B cell (primary cell): ENCODE measurements around the gene RASA3. TPM values are rescaled to one million over a fixed set of nuclear protein-coding genes. Genes with fewer than 3 reads are reported as not detected.

Experiments used
- ATAC-seq: fragments of 200-7000 bp; cut with Tn5 transposase; one replicate; pipeline ENCODE4 v1.10.0; 2021; ENCODE audit warnings: low read depth, mild to moderate bottlenecking, moderate number of reproducible peaks, moderate library complexity
- CTCF ChIA-PET: fragments of 350-600 bp; sonication (Branson Sonifier 250); formaldehyde crosslinking; loops from one replicate; lab custom pipeline; 2021; ENCODE audit warnings: antibody characterized with exemption, inconsistent platforms; lab: Charles Lee
- POLR2A ChIA-PET: fragments of 350-600 bp; sonication (Branson Sonifier 250); formaldehyde crosslinking; loops from one replicate; lab custom pipeline; 2021; ENCODE audit warnings: antibody characterized with exemption; lab: Charles Lee
- DNase-seq: peaks from one replicate; pipeline ENCODE4 v3.0.0; 2013
- H2AFZ ChIP-seq: 2 replicates; pipeline ENCODE4 v1.6.1; 2012; ENCODE audit warnings: mild to moderate bottlenecking, low read depth, low read length; ENCODE audit not compliant: insufficient read depth, poor library complexity, severe bottlenecking
- H3K27ac ChIP-seq, 2 donors: 1 replicate in 1 of 2; 2 replicates in 1 of 2; pipeline ENCODE4 v1.5.1; 2012 to 2013; ENCODE audit warnings: low read length in 2 of 2, mild to moderate bottlenecking in 2 of 2, moderate library complexity in 1 of 2
- H3K27me3 ChIP-seq, 4 experiments: fragments of 200-600 bp in 1 of 4; sonication (generic) in 1 of 4; replicated peaks in 1 of 4; 1 replicate in 2 of 4; 2 replicates in 2 of 4; pipeline versions ENCODE4 v1.6.1 to v1.7.0; 2013 to 2016; ENCODE audit warnings: low read length in 3 of 4, mild to moderate bottlenecking in 2 of 4, mixed read lengths in 1 of 4, moderate library complexity in 1 of 4; ENCODE audit not compliant: insufficient read depth in 4 of 4, control insufficient read depth in 3 of 4; ENCODE audit errors: control extremely low read depth in 1 of 4
- H3K36me3 ChIP-seq, 2 experiments: replicated peaks in 1 of 2; 1 replicate in 1 of 2; 2 replicates in 1 of 2; pipeline versions ENCODE4 v1.6.1 to v1.7.1; 2013; ENCODE audit warnings: low read length in 1 of 2; ENCODE audit not compliant: insufficient read depth in 2 of 2, control insufficient read depth in 1 of 2; ENCODE audit errors: control extremely low read depth in 1 of 2, extremely low read depth in 1 of 2
- H3K4me1 ChIP-seq, 2 donors: fragments of 200-600 bp in 1 of 2; sonication (generic) in 1 of 2; 1 replicate in 1 of 2; 2 replicates in 1 of 2; pipeline versions ENCODE4 v1.5.1 to v1.6.1; 2013 to 2017; ENCODE audit warnings: low read length in 2 of 2; ENCODE audit not compliant: control insufficient read depth in 2 of 2, insufficient read depth in 2 of 2
- H3K4me2 ChIP-seq: replicated peaks from 2 replicates; pipeline ENCODE3; 2012; ENCODE audit warnings: mild to moderate bottlenecking, low read depth, low read length; ENCODE audit not compliant: poor library complexity, severe bottlenecking
- H3K4me3 ChIP-seq, 5 experiments: fragments of 200-600 bp in 1 of 5; sonication (generic) in 1 of 5; 1 replicate in 3 of 5; 2 replicates in 2 of 5; pipeline versions ENCODE4 v1.5.1 to v1.7.0; 2011 to 2016; ENCODE audit warnings: low read length in 4 of 5, mild to moderate bottlenecking in 4 of 5, low read depth in 2 of 5, control low read depth in 1 of 5, moderate library complexity in 1 of 5; ENCODE audit not compliant: insufficient read depth in 1 of 5; ENCODE audit errors: control extremely low read depth in 1 of 5, extremely low read depth in 1 of 5
- H3K79me2 ChIP-seq: fragments of 200-600 bp; sonication (generic); one replicate; pipeline ENCODE4 v1.6.0; 2016; ENCODE audit warnings: low read length; ENCODE audit not compliant: control insufficient read depth, insufficient read depth
- H3K9ac ChIP-seq: fragments of 200-600 bp; sonication (generic); 2 replicates; pipeline ENCODE4 v1.6.1; 2017; ENCODE audit warnings: mild to moderate bottlenecking, low read length, moderate library complexity
- H3K9me3 ChIP-seq, 3 donors: one replicate each; pipeline versions ENCODE4 v1.6.1 to v1.7.1; 2013; ENCODE audit warnings: low read length in 2 of 3; ENCODE audit not compliant: control insufficient read depth in 2 of 3, insufficient read depth in 1 of 3; ENCODE audit errors: control extremely low read depth in 1 of 3
- H4K20me1 ChIP-seq: 2 replicates; pipeline ENCODE4 v1.6.0; 2012; ENCODE audit warnings: mild to moderate bottlenecking, low read length; ENCODE audit not compliant: insufficient read depth, control insufficient read depth, poor library complexity, severe bottlenecking
- H3K27ac Mint-ChIP-seq: one replicate; pipeline ENCODE4 v1.8.0; 2021; ENCODE audit warnings: mixed read lengths
- H3K27me3 Mint-ChIP-seq: one replicate; pipeline ENCODE4 v1.8.0; 2021; ENCODE audit warnings: mixed read lengths
- H3K4me1 Mint-ChIP-seq: one replicate; pipeline ENCODE4 v1.8.0; 2021; ENCODE audit warnings: mixed read lengths
- H3K4me3 Mint-ChIP-seq: one replicate; pipeline ENCODE4 v1.8.0; 2021; ENCODE audit warnings: mixed read lengths
- H3K9me3 Mint-ChIP-seq: one replicate; pipeline ENCODE4 v1.8.0; 2022; ENCODE audit warnings: mixed read lengths; ENCODE audit not compliant: insufficient read depth
- EZH2 ChIP-seq: IDR thresholded peaks from 2 replicates; pipeline ENCODE4 v1.6.1; 2012; ENCODE audit warnings: borderline replicate concordance, low read depth, mild to moderate bottlenecking, moderate library complexity, low read length; ENCODE audit not compliant: insufficient read depth, poor library complexity, severe bottlenecking
- WGBS: methylation state at CpG from one replicate; pipeline ENCODE4 v1.1.5; 2013; ENCODE audit warnings: missing lambda C conversion rate; ENCODE audit not compliant: insufficient coverage; 5-methylcytosine and 5-hydroxymethylcytosine counted together
- intact Hi-C: fragments of 100-400 bp; cut with micrococcal nuclease; formaldehyde crosslinking; loops from one replicate; pipeline ENCODE4 v1.10.0; 2022
- polyA plus RNA-seq: library from polyadenylated mRNA; depleted of rRNA; stranded (reverse); fragments of >200 nt; gene quantifications from 2 replicates; pipeline ENCODE4 v1.2.3, GENCODE V29; 2012
- total RNA-seq, 2 donors: library from RNA; stranded (reverse); fragments of 120-200 nt in 1 of 2; gene quantifications; 1 replicate in 1 of 2; 2 replicates in 1 of 2; pipeline versions ENCODE4 v1.2.3 to v1.2.4, GENCODE V29; 2013 to 2022
- TF ChIP-seq, protein P1 (sequence below): fragments of 200-600 bp; IDR thresholded peaks from one replicate; pipeline ENCODE4 v1.8.0; 2022; ENCODE audit warnings: antibody characterized with exemption, mild to moderate bottlenecking

RASA3 gene
- total and polyA plus RNA-seq, 2 donors (not counting 1 experiment from before 2014, with no cell fraction given), result 54.2 to 87.4 TPM

DNA sequence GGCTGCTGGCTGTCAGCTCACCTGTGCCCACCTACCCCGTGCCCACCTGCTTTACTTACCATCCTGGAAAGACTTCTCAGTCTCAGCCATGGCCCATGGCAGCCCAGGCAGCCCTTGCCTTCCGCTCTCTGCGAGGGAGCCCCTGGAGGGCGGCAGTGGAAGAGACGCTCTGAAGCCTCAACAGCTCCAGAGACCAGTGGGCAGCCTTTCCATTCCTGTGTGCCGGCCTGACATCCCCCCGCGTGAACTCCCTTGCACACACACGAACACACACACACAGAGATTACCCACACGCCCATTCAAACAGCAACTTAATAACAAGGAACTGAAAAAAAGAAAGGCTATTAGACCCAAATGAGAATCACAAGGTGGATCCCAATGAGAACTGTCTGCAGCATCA lies 14.2 kb upstream of the RASA3 start:
- ChIA-PET CTCF (interaction anchor here (1.2 kb wide), 1 partner anchor 68 kb away, joined by 4 read pairs; no protein-coding TSS in a partner anchor), POLR2A (interaction anchor here (1.0 kb wide), 1 partner anchor 16 kb away, joined by 4 read pairs; no protein-coding TSS in a partner anchor)
- H3K4me1 Mint-ChIP-seq, result peaks cover 21% of the 10 kb centered on the region
- Histone ChIP-seq H3K4me2 (peak overlapping the region; percentile 73), H3K9me3 (no peaks in the 10 kb centered on the region), H4K20me1 (no peaks in the 10 kb centered on the region), H3K9ac (no peak overlapping the region), H3K27ac (no peak overlapping the region), H2AFZ (no peak overlapping the region), H3K79me2 (peaks cover 8% of the 10 kb centered on the region), H3K4me3 (no peak overlapping the region), H3K4me1 (peaks cover 74 to 83% of the 10 kb centered on the region in 2 donors), H3K36me3 (no peaks in the 10 kb centered on the region), H3K27me3 (no peaks in the 10 kb centered on the region)
- DNase-seq, result peak; percentile 48
- TF ChIP-seq, protein P1, sequence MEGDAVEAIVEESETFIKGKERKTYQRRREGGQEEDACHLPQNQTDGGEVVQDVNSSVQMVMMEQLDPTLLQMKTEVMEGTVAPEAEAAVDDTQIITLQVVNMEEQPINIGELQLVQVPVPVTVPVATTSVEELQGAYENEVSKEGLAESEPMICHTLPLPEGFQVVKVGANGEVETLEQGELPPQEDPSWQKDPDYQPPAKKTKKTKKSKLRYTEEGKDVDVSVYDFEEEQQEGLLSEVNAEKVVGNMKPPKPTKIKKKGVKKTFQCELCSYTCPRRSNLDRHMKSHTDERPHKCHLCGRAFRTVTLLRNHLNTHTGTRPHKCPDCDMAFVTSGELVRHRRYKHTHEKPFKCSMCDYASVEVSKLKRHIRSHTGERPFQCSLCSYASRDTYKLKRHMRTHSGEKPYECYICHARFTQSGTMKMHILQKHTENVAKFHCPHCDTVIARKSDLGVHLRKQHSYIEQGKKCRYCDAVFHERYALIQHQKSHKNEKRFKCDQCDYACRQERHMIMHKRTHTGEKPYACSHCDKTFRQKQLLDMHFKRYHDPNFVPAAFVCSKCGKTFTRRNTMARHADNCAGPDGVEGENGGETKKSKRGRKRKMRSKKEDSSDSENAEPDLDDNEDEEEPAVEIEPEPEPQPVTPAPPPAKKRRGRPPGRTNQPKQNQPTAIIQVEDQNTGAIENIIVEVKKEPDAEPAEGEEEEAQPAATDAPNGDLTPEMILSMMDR, result peak; percentile 17
- TF ChIP-seq EZH2, result no peak
- H3K4me3 Mint-ChIP-seq, result peak overlapping the region; percentile 69
- H3K27ac Mint-ChIP-seq, result peak overlapping the region; percentile 80
- no peaks in the 10 kb centered on the region for H3K9me3 Mint-ChIP-seq
- intact Hi-C loops, result no loop called here
- no peaks in the 10 kb centered on the region for H3K27me3 Mint-ChIP-seq
- ATAC-seq, result no peak
- WGBS, result 51% methylated on average over 9 of the region's 10 CpGs

DNA sequence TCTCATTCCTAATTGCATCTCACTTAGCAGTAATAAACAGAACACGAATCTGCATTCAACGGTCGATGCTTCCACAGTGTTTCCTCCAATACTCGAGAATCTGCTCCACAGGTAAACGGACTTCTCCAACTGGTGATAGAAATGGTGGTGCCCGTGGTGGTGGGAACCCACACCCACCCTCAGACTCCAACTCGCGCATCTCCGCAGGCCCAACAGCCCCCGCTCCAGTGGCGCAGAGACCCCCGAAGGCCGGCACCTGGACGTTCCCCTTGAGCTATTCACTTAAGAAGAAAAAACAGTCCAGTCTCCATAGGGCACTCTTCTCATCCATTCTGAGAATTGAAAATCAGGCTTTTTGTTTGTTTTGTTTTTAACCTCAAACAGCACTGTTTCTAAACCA lies 13.8 kb upstream of the RASA3 start:
- Histone ChIP-seq H3K27me3 (no peaks in the 10 kb centered on the region), H3K9me3 (no peaks in the 10 kb centered on the region), H3K36me3 (no peaks in the 10 kb centered on the region), H3K27ac (no peak overlapping the region), H3K4me3 (no peak overlapping the region), H3K79me2 (peaks cover 8% of the 10 kb centered on the region), H3K9ac (no peak overlapping the region), H4K20me1 (no peaks in the 10 kb centered on the region), H3K4me2 (peak overlapping the region; percentile 73), H3K4me1 (peaks cover 79 to 87% of the 10 kb centered on the region in 2 donors), H2AFZ (no peak overlapping the region)
- TF ChIP-seq EZH2, result no peak
- TF ChIP-seq, protein P1, result no peak
- Mint-ChIP-seq H3K27ac (peak overlapping the region; percentile 80), H3K4me3 (peak overlapping the region; percentile 69), H3K27me3 (no peaks in the 10 kb centered on the region), H3K9me3 (no peaks in the 10 kb centered on the region), H3K4me1 (peaks cover 21% of the 10 kb centered on the region)
- ChIA-PET POLR2A (interaction anchor here (1.0 kb wide), 1 partner anchor 16 kb away, joined by 4 read pairs; no protein-coding TSS in a partner anchor), CTCF (interaction anchor here (0.9 to 1.6 kb wide), 3 partner anchors 13 to 77 kb away, joined by 3 to 7 read pairs (median 4); no protein-coding TSS in a partner anchor)
- WGBS, result 86% methylated on average over 13 of the region's 14 CpGs
- ATAC-seq (no peak), DNase-seq (no peak)
- intact Hi-C loops, result no loop called here
